Fibroblast of lung (primary cell): ENCODE data around the gene BTN2A1.

Source experiments
- CTCF ChIP-seq, 2 donors: IDR thresholded peaks in 1 of 2; conservative IDR thresholded peaks in 1 of 2; 1 replicate in 1 of 2; 2 replicates in 1 of 2; pipeline ENCODE4 v1.5.1; 2011 to 2012; ENCODE audit warnings: low read length in 2 of 2, control low read depth in 1 of 2, inconsistent platforms in 1 of 2, low read depth in 1 of 2, mild to moderate bottlenecking in 1 of 2
- EZH2 ChIP-seq: IDR thresholded peaks from 2 replicates; pipeline ENCODE4 v1.5.1; 2012; ENCODE audit warnings: low read length, control low read depth, mild to moderate bottlenecking; ENCODE audit errors: missing control alignments

GRCh38 chr6:26491604-26492003 is 33.8 kb downstream of the BTN2A1 start:
- TF ChIP-seq CTCF (conservative IDR thresholded peaks at IDR 0.05 in 1 of 2, IDR thresholded peaks at IDR 0.05 in 1 of 2; ENCODE audit: low read depth in 1 of 2, low read length in 2 of 2) (no peak), EZH2 (no peak)
